ENCODE measurements around the gene SH3YL1.

- TF ChIP-seq REST (IDR thresholded peaks at IDR 0.05; ENCODE audit: low read depth, low read length) (no peak), CTCF (IDR thresholded peaks at IDR 0.05) (no peak), MXI1 (IDR thresholded peaks at IDR 0.05; ENCODE audit: low read depth, low read length) (no peak), EP300 (IDR thresholded peaks at IDR 0.05; ENCODE audit: borderline replicate concordance in 1 of 2, low read depth in 1 of 2, low read length in 1 of 2) (no peak), JUND (IDR thresholded peaks at IDR 0.05) (no peak), RFX5 (IDR thresholded peaks at IDR 0.05; ENCODE audit: low read length) (no peak), FOXJ3 (CRISPR knock-in tag; IDR thresholded peaks at IDR 0.05) (no peak), ELF1 (IDR thresholded peaks at IDR 0.05) (no peak), GATA2 (CRISPR knock-in tag; IDR thresholded peaks at IDR 0.05) (no peak), POLR2AphosphoS5 (IDR thresholded peaks at IDR 0.05; ENCODE audit: low read depth, low read length) (no peak), MEF2A (IDR thresholded peaks at IDR 0.05; ENCODE audit: borderline replicate concordance, low read depth) (no peak), YY1 (IDR thresholded peaks at IDR 0.05; ENCODE audit: low read depth) (no peak)
These were observed 7.7 kb downstream of the SH3YL1 start for GRCh38 chr2:256094-256493.

All from SK-N-SH (cell line).